ENCODE results near the gene MSANTD2.

The MSANTD2 gene

GRCh38 chr11:124798991-124799347 lies 1.2 kb downstream of the MSANTD2 start:
- peak overlapping the region; percentile 74 for H3K4me3 ChIP-seq (replicated peaks; ENCODE audit: low read depth, low read length)
- peak; percentile 65 for DNase-seq (ENCODE audit: low read depth)
- no peak for TF ChIP-seq CTCF (IDR thresholded peaks at IDR 0.05; ENCODE audit: low read length, missing control alignments)

- no peak overlapping the region for H3K4me3 ChIP-seq (replicated peaks; ENCODE audit: low read depth, low read length)
- no peak for TF ChIP-seq CTCF (IDR thresholded peaks at IDR 0.05; ENCODE audit: low read length, missing control alignments)
- DNase-seq (ENCODE audit: low read depth) = no peak
These were observed 3.9 kb downstream of the MSANTD2 start for GRCh38 chr11:124796312-124796711.

DNA sequence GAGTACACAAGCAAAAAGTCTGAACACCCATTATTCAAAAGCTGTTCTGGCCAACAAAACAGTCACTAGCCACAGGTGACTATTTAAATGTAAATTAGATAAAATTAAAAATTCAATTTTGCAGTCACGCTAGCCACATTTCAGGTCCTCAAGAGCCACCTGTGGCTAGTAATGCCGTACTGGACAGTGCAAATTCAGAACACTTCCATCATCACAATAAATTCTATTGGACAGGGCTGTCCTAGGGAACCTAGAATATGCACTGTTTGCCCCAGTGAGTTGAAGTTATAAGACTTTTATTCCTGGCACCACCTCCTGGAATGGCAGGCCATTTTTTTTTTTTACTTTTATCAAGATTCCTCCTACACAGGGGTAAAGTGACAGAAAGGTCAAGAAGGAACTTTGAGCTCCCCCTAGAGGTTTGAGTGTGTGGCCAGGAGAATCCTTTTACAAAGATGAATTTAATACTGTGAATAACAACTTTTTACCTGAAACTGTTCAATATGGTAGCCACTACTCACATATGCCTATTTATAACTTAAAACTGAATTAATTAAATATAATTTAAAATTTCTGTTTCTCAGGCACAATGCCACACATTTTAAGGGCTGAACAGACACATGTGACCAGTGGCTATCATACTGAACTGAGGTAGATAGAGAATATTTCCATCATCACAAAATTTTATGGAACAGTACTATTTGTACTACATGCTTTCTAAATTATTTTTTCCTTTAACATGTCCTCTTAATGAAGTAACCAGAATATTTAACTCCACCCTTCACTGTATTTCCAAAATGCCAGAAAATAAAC lies 6.5 kb downstream of the MSANTD2 start:
- no peak overlapping the region for H3K4me3 ChIP-seq (replicated peaks; ENCODE audit: low read depth, low read length)
- TF ChIP-seq CTCF (IDR thresholded peaks at IDR 0.05; ENCODE audit: low read length, missing control alignments) = peak; percentile 78
- DNase-seq (ENCODE audit: low read depth) = peak; percentile 68

DNA sequence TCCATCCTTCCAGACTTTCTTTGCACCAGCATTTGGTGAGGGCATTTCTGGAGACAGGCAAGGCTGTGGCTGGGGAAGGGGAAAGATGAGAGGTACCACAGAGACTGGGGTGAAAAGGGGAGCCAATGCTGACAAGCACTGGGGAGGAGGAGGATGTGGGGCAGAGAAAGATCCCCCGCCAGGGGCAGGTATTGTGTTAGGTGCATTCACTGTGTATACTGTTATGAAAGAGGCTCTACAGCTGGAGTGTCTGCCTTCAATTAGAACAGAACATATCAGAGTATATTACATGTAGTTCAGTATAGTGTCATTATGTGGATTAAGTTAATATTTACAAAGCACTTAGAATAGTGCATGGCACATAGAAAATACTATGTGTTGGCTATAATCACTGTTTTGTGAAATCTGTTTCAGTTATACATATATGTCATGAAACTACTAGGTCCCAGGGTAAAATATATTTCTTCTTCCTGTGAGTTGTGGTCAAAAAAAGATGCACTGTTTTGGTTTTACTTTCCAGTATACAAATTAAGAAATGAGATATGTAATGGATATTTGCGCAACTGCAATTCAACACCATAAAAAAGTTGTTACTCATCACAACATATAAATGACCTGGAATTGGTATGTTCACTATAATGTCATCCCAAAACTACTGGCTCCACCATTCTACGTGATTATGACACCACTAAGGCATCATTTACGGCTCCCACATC lies 8.4 kb downstream of the MSANTD2 start:
- H3K4me3 ChIP-seq (replicated peaks; ENCODE audit: low read depth, low read length) = no peak overlapping the region
- no peak for TF ChIP-seq CTCF (IDR thresholded peaks at IDR 0.05; ENCODE audit: low read length, missing control alignments)
- no peak for DNase-seq (ENCODE audit: low read depth)

DNA sequence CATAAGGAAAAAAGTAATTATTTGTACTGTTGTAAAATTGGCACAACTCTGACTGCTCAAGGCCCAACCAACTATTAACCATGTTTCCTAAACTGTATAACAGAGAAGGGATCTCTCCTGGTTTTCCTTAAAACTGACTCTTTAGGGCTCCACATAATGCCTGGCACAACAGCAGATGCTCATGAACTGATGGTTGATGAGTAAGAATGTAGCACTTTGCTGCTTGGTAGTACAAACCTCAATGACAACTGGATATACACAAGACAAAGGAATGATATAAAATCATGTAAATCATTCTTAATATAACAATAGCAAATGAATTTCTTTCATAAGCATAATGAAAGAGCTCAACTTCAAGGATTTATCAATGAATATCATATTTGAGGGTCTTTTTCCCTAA lies 11.7 kb downstream of the MSANTD2 start:
- no peak for DNase-seq (ENCODE audit: low read depth)
- H3K4me3 ChIP-seq (replicated peaks; ENCODE audit: low read depth, low read length) = no peak overlapping the region
- TF ChIP-seq CTCF (IDR thresholded peaks at IDR 0.05; ENCODE audit: low read length, missing control alignments) = no peak

DNA sequence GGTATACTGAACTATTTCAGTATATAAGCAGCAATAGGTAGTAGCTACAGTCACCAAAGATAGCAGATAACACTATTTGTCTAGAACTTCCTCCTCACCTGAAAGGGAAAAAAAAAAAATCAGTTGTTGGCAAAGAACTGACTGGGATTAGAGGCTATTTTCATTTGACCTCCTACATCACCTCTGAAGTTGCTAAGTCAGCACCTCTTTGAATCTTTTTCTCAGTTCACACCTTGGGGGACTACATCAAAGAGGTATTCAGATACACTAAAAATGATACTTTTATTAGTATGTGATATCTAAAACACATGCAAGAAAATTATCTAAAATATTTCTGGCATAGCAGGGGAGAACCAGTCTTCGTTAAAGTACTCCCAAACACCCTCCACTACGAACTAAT lies 16.2 kb downstream of the MSANTD2 start:
- no peak for DNase-seq (ENCODE audit: low read depth)
- no peak overlapping the region for H3K4me3 ChIP-seq (replicated peaks; ENCODE audit: low read depth, low read length)
- TF ChIP-seq CTCF (IDR thresholded peaks at IDR 0.05; ENCODE audit: low read length, missing control alignments) = no peak

All from fibroblast of pulmonary artery (primary cell).